Smooth muscle cell (in vitro differentiated cells): Measurements from ENCODE around the gene YAE1. TPM values are rescaled to one million over a fixed set of nuclear protein-coding genes. Genes with fewer than 3 reads are reported as not detected.

Source experiments
- DNase-seq: peaks from one replicate; lab custom pipeline; 2025; ENCODE audit not compliant: unreplicated experiment; lab: John Stamatoyannopoulos, UW
- H2AFZ ChIP-seq: fragments of 200-600 bp; sonication (generic); 2 replicates; pipeline ENCODE4 v1.6.0; 2016; ENCODE audit warnings: antibody characterized with exemption, low read depth, mild to moderate bottlenecking
- H3F3A ChIP-seq: fragments of 200-600 bp; sonication (generic); 2 replicates; pipeline ENCODE4 v1.6.0; 2017; ENCODE audit warnings: antibody characterized with exemption, low read depth
- H3K27ac ChIP-seq: fragments of 200-600 bp; sonication (generic); 2 replicates; pipeline ENCODE4 v1.5.1; 2016; ENCODE audit warnings: low read depth, mild to moderate bottlenecking
- H3K27me3 ChIP-seq: fragments of 200-600 bp; sonication (generic); 2 replicates; pipeline ENCODE4 v1.6.1; 2016; ENCODE audit warnings: low read depth, mild to moderate bottlenecking
- H3K36me3 ChIP-seq: fragments of 200-600 bp; sonication (generic); 2 replicates; pipeline ENCODE4 v1.5.1; 2016; ENCODE audit warnings: low read depth
- H3K4me1 ChIP-seq: fragments of 200-600 bp; sonication (generic); 2 replicates; pipeline ENCODE4 v1.5.1; 2016; ENCODE audit warnings: low read depth
- H3K4me2 ChIP-seq: fragments of 200-600 bp; sonication (generic); 2 replicates; pipeline ENCODE4 v1.6.0; 2016; ENCODE audit warnings: mild to moderate bottlenecking
- H3K4me3 ChIP-seq: fragments of 200-600 bp; sonication (generic); 2 replicates; pipeline ENCODE4 v1.5.1; 2016; ENCODE audit warnings: mild to moderate bottlenecking
- H3K79me2 ChIP-seq: fragments of 200-600 bp; sonication (generic); 2 replicates; pipeline ENCODE4 v1.6.0; 2016; ENCODE audit warnings: low read depth, mild to moderate bottlenecking
- H3K9ac ChIP-seq: fragments of 200-600 bp; sonication (generic); 2 replicates; pipeline ENCODE4 v1.6.0; 2016; ENCODE audit warnings: low read depth
- H3K9me3 ChIP-seq: fragments of 200-600 bp; sonication (generic); replicated peaks from 2 replicates; pipeline ENCODE4 v1.5.1; 2016; ENCODE audit warnings: low read depth
- H4K20me1 ChIP-seq: fragments of 200-600 bp; sonication (generic); 2 replicates; pipeline ENCODE4 v1.6.0; 2016; ENCODE audit warnings: low read depth
- CTCF ChIP-seq: fragments of 200-600 bp; sonication (generic); IDR thresholded peaks from 2 replicates; pipeline ENCODE4 v1.5.1; 2017; ENCODE audit warnings: borderline replicate concordance, mild to moderate bottlenecking, antibody characterized with exemption; ENCODE audit not compliant: insufficient read depth, poor library complexity, severe bottlenecking
- WGBS: methylation state at CpG from one replicate; pipeline ENCODE4 v1.1.7; 2016; ENCODE audit warnings: low lambda C conversion rate; 5-methylcytosine and 5-hydroxymethylcytosine counted together
- polyA plus RNA-seq: library from polyadenylated mRNA; unstranded; fragments of >200 nt; fragmentation: Nextera tagmentation; extraction: Ambion mirVana; gene quantifications from 2 replicates; pipeline ENCODE4 v1.2.1, GENCODE V29; 2016
- total RNA-seq: library from RNA; depleted of rRNA; stranded (reverse); fragments of >200 nt; gene quantifications from 2 replicates; pipeline ENCODE4 v1.2.3, GENCODE V29; 2014

The YAE1 gene
- total and polyA plus RNA-seq, 2 experiments from 2014 or later: 28.3 to 32.5 TPM

DNA sequence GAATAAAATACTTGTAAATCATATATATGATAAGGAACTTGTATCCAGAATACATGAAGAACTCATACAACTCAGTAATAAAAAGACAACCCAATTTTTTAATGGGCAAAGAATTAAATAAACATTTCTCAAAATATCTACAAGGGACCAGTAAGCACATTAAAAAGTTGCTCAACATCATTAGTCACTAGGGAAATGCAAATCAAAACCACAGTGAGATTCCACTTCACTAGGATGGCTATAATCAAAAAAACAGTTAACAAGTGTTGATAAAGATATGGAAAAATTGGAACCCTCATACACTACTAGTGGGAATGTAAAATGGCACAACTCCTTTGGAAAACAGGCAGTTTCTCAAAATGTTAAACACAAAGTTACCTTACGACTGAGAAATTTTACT is 40.3 kb upstream of the YAE1 start:
- Histone ChIP-seq H3K4me1 (no peaks in the 10 kb centered on the region), H3K79me2 (no peaks in the 10 kb centered on the region), H3K27ac (no peak overlapping the region), H3K36me3 (no peaks in the 10 kb centered on the region), H3K4me2 (no peak overlapping the region), H4K20me1 (no peaks in the 10 kb centered on the region), H3K9ac (no peak overlapping the region), H3K4me3 (no peak overlapping the region), H3K27me3 (no peaks in the 10 kb centered on the region), H3F3A (no peaks in the 10 kb centered on the region), H3K9me3 (no peaks in the 10 kb centered on the region), H2AFZ (no peak overlapping the region)
- 87% methylated on average over 1 of the region's 1 CpG for WGBS
- no peak for TF ChIP-seq CTCF
- DNase-seq: no peak

- H3K79me2 ChIP-seq: no peaks in the 10 kb centered on the region
- no peak overlapping the region for H3K4me2 ChIP-seq
- H3K27me3 ChIP-seq: no peaks in the 10 kb centered on the region
- no peaks in the 10 kb centered on the region for H4K20me1 ChIP-seq
- no peak for TF ChIP-seq CTCF
- H2AFZ ChIP-seq: no peak overlapping the region
- H3K9ac ChIP-seq: no peak overlapping the region
- DNase-seq: no peak
- no peaks in the 10 kb centered on the region for H3F3A ChIP-seq
- H3K36me3 ChIP-seq: no peaks in the 10 kb centered on the region
- no peak overlapping the region for H3K4me3 ChIP-seq
- H3K9me3 ChIP-seq: no peaks in the 10 kb centered on the region
- H3K4me1 ChIP-seq: no peaks in the 10 kb centered on the region
- H3K27ac ChIP-seq: no peak overlapping the region
Measured at GRCh38 chr7:39526666-39527065, 39.5 kb upstream of the YAE1 start.

DNA sequence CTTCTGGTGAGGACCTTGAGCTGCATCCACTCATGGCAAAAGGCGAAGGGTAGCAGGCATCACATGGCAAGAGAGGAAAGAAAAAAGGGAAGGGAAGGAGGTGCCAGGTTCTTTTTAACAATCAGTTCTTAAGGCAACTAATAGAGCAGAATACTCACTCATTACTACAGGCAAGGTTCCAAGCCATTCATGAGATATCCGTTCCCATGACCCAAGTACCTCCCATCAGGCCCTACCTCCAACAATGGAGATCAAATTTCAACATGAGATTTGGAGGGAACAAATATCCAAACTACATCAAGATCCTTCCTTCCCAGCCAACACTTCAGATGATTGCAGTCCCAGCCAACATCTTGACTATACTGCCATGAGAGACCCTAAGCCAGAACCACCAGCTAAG is 38.9 kb upstream of the YAE1 start:
- DNase-seq: no peak
- H3F3A ChIP-seq: no peaks in the 10 kb centered on the region
- H3K27ac ChIP-seq: no peak overlapping the region

DNA sequence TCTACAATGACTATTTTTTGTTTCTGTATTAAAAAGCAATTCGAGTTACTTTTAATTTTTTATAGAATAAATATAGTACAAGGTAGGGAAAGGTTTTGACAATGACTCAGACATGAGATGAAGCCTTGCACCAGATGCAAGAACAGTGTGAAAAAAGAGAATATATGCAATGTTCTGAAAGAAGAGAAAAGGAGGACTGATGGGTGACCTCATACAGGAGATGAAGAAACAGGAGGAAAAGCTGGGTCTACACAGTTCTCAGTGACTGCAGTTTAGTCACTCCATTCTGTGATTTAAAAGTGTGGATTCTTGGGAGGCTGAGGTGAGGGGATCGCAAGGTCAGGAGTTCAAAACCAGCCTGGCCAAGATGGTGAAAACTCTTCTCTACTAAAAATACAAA is 38.3 kb upstream of the YAE1 start:
- WGBS: 92% methylated on average over 2 of the region's 2 CpGs
- Histone ChIP-seq H3K79me2 (no peaks in the 10 kb centered on the region), H3K4me2 (no peak overlapping the region), H3K27ac (no peak overlapping the region), H3K4me1 (no peaks in the 10 kb centered on the region), H3K9me3 (no peaks in the 10 kb centered on the region), H3K36me3 (no peaks in the 10 kb centered on the region), H3F3A (no peaks in the 10 kb centered on the region), H3K4me3 (no peak overlapping the region), H2AFZ (no peak overlapping the region), H3K9ac (no peak overlapping the region), H4K20me1 (no peaks in the 10 kb centered on the region), H3K27me3 (no peaks in the 10 kb centered on the region)
- DNase-seq: no peak
- TF ChIP-seq CTCF: no peak

More for the DNA sequence above, 38.9 kb upstream of the YAE1 start:
- Histone ChIP-seq H4K20me1 (no peaks in the 10 kb centered on the region), H3K9me3 (no peaks in the 10 kb centered on the region), H3K27me3 (no peaks in the 10 kb centered on the region), H3K4me2 (no peak overlapping the region), H3K9ac (no peak overlapping the region), H3K4me3 (no peak overlapping the region), H3K36me3 (no peaks in the 10 kb centered on the region), H3K4me1 (no peaks in the 10 kb centered on the region), H3K79me2 (no peaks in the 10 kb centered on the region), H2AFZ (no peak overlapping the region)
- whole genome bisulfite sequencing: 94% methylated on average over 2 of the region's 2 CpGs
- TF ChIP-seq CTCF: no peak
